Gastroesophageal sphincter (tissue), 4 donors: ENCODE data around the gene MED27. TPM values are rescaled to one million over a fixed set of nuclear protein-coding genes. Genes with fewer than 3 reads are reported as not detected.

Experiments used
- ATAC-seq: fragments of 150-250 bp; one replicate; pipeline ENCODE4 v1.9.1; 2016; ENCODE audit warnings: mild to moderate bottlenecking, moderate library complexity
- H3K27ac ChIP-seq, 4 donors: fragments of 200-600 bp; sonication (generic) in 3 of 4; 1 replicate in 3 of 4; 2 replicates in 1 of 4; pipeline ENCODE4 v1.5.1; 2016 to 2019
- H3K27me3 ChIP-seq: fragments of 200-600 bp; sonication (generic); one replicate; pipeline ENCODE4 v1.5.1; 2019
- H3K36me3 ChIP-seq, 2 donors: fragments of 200-600 bp; sonication (generic); one replicate each; pipeline ENCODE4 v1.5.1; 2019; ENCODE audit warnings: control low read depth in 1 of 2
- H3K4me1 ChIP-seq, 3 donors: fragments of 200-600 bp; sonication (generic); 1 replicate in 2 of 3; 2 replicates in 1 of 3; pipeline ENCODE4 v1.5.1; 2016 to 2019; ENCODE audit warnings: control low read depth in 2 of 3
- H3K4me3 ChIP-seq, 2 donors: fragments of 200-600 bp; sonication (generic); one replicate each; pipeline ENCODE4 v1.5.1; 2019; ENCODE audit warnings: mild to moderate bottlenecking in 1 of 2, moderate library complexity in 1 of 2
- H3K9me3 ChIP-seq, 3 donors: fragments of 200-600 bp; sonication (generic); one replicate each; pipeline ENCODE4 v1.5.1; 2017 to 2019; ENCODE audit warnings: control low read depth in 2 of 3
- EP300 ChIP-seq: sonication (generic); formaldehyde crosslinking; IDR thresholded peaks from one replicate; pipeline ENCODE4 v1.6.1; 2017; ENCODE audit warnings: antibody characterized with exemption, mild to moderate bottlenecking
- POLR2A ChIP-seq, 2 donors: fragments of 450-650 bp; IDR thresholded peaks; one replicate each; pipeline ENCODE4 v1.6.1; 2017; ENCODE audit warnings: antibody characterized with exemption in 2 of 2, mild to moderate bottlenecking in 2 of 2, moderate library complexity in 1 of 2
- POLR2AphosphoS5 ChIP-seq: sonication (generic); formaldehyde crosslinking; IDR thresholded peaks from one replicate; pipeline ENCODE4 v1.6.1; 2017; ENCODE audit warnings: antibody characterized with exemption
- WGBS, 2 donors: methylation state at CpG; one replicate each; pipeline ENCODE4 v1.1.5; 2018; ENCODE audit warnings: low coverage in 1 of 2; 5-methylcytosine and 5-hydroxymethylcytosine counted together
- total RNA-seq, 4 donors: library from RNA; depleted of rRNA; stranded (reverse); fragments of >200 nt; gene quantifications; one replicate each; pipeline ENCODE4 v1.1.0, GENCODE V29; 2016
- TF ChIP-seq, protein P1 (sequence below), 4 experiments: fragments of 200-600 bp in 2 of 4; fragments of 450-650 bp in 2 of 4; sonication (generic) in 1 of 4; IDR thresholded peaks; one replicate each; pipeline ENCODE4 v1.5.1; 2017 to 2019; ENCODE audit warnings: antibody characterized with exemption in 4 of 4, mild to moderate bottlenecking in 2 of 4, moderate library complexity in 2 of 4

Gene MED27
- total RNA-seq, 4 donors from 2014 or later: 13.2 to 21.0 (median 13.9) TPM

DNA sequence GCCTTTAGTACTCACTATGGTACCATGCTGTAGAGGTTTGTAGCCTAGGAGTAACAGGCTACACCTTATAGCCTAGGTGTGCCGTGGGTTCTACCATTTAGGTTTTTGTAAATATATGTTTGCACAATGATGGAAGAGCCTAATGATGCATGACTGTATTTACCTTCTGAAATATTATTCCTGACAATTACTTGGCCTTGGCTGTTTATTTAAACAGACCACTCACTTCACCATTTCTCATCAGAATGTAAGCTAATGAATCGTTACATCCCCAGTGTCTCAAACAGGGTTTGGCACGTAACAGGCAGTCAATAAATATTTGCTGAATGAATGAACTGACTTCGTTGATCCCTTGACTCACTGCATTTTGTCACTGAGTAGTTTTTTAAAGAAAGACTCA, 93.1 kb downstream of the MED27 start:
- no peaks in the 10 kb centered on the region for H3K9me3 ChIP-seq
- no peaks in the 10 kb centered on the region for H3K27me3 ChIP-seq
- ATAC-seq: no peak
- H3K4me3 ChIP-seq: no peak overlapping the region
- no peaks in the 10 kb centered on the region for H3K36me3 ChIP-seq
- WGBS, 2 donors: 74 to 78% methylated on average over 2 to 4 of the region's 4 CpGs
- TF ChIP-seq, protein P1, sequence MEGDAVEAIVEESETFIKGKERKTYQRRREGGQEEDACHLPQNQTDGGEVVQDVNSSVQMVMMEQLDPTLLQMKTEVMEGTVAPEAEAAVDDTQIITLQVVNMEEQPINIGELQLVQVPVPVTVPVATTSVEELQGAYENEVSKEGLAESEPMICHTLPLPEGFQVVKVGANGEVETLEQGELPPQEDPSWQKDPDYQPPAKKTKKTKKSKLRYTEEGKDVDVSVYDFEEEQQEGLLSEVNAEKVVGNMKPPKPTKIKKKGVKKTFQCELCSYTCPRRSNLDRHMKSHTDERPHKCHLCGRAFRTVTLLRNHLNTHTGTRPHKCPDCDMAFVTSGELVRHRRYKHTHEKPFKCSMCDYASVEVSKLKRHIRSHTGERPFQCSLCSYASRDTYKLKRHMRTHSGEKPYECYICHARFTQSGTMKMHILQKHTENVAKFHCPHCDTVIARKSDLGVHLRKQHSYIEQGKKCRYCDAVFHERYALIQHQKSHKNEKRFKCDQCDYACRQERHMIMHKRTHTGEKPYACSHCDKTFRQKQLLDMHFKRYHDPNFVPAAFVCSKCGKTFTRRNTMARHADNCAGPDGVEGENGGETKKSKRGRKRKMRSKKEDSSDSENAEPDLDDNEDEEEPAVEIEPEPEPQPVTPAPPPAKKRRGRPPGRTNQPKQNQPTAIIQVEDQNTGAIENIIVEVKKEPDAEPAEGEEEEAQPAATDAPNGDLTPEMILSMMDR (IDR thresholded peaks at IDR 0.05): no peak
- TF ChIP-seq POLR2A (IDR thresholded peaks at IDR 0.05): no peak
- TF ChIP-seq POLR2AphosphoS5: no peak
- no peak for TF ChIP-seq EP300
- H3K27ac ChIP-seq: no peak overlapping the region
- H3K4me1 ChIP-seq: peaks cover 0 to 5% (median 0%) of the 10 kb centered on the region in 3 donors

- WGBS, 2 donors: 90 to 95% methylated on average over 2 to 3 of the region's 3 CpGs
- ATAC-seq: no peak
- Histone ChIP-seq H3K4me3 (no peak overlapping the region), H3K36me3 (no peaks in the 10 kb centered on the region), H3K4me1 (peaks cover 0 to 10% (median 0%) of the 10 kb centered on the region in 3 donors), H3K27me3 (no peaks in the 10 kb centered on the region), H3K27ac (no peak overlapping the region), H3K9me3 (no peaks in the 10 kb centered on the region)
- no peak for TF ChIP-seq POLR2AphosphoS5
- no peak for TF ChIP-seq POLR2A (IDR thresholded peaks at IDR 0.05)
Observed at GRCh38 chr9:131986089-131986488, 93.6 kb downstream of the MED27 start.

GRCh38 chr9:131984564-131984963, 95.1 kb downstream of the MED27 start:
- no peak overlapping the region for H3K27ac ChIP-seq
- H3K9me3 ChIP-seq: no peaks in the 10 kb centered on the region
- H3K4me3 ChIP-seq: no peak overlapping the region
- 100% methylated on average over 1 of the region's 1 CpG for WGBS, 2 donors
- TF ChIP-seq POLR2A (IDR thresholded peaks at IDR 0.05): no peak
- TF ChIP-seq, protein P1 (IDR thresholded peaks at IDR 0.05): no peak
- TF ChIP-seq EP300: no peak
- no peak for TF ChIP-seq POLR2AphosphoS5
- no peak for ATAC-seq
- H3K4me1 ChIP-seq: peaks cover 0 to 19% (median 0%) of the 10 kb centered on the region in 3 donors
- no peaks in the 10 kb centered on the region for H3K27me3 ChIP-seq
- no peaks in the 10 kb centered on the region for H3K36me3 ChIP-seq

DNA sequence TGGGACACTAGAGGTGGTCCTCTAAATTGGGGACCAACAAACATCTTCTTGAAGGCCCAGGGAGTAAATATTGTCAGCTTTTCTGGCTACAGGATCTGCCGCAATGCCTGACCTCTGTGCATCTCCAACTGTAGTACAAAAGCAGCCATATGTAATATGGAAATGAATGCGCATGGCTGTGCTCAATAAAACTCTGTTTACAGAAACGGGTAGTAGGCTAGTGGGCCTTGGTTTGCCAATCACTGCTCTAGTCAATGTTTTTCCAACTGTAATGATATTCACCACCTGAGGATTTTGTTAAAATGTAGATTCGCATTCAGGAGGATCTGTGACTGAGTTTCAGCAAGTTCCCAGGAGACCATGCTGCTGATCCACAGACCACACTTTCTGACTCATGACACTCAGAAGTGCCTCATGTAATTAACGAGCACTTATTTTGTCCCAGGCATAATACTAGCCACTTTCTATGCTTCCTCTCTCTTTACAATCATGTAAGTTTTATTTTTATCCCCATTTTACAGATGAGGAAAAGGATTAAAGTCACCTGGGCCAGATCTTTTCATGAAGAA, 96.9 kb downstream of the MED27 start:
- H3K36me3 ChIP-seq: no peaks in the 10 kb centered on the region

DNA sequence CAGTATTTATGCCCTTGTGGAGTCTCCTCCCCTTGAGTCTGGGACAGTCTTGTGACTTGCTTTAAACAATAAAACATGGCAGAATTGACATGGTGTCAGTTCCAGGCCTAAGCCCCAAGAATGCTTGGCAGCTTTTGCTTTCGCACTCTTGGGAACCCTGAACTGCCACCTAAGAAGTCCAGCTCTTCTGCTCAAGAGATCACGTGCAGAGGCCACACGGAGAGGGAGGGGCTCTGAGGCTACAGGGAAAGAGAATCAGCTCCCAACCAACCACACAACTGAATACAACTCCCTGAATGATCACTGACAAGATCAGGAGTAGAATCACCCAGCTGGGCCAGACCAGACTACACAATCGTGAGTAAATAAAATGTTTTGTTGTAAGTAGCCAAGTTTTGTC, 97.6 kb downstream of the MED27 start:
- no peak overlapping the region for H3K4me3 ChIP-seq
- TF ChIP-seq POLR2AphosphoS5 (no peak), POLR2A (IDR thresholded peaks at IDR 0.05) (no peak), EP300 (no peak)
- TF ChIP-seq, protein P1 (IDR thresholded peaks at IDR 0.05): no peak
- H3K27ac ChIP-seq: no peak overlapping the region
- ATAC-seq: no peak
- H3K27me3 ChIP-seq: no peaks in the 10 kb centered on the region
- H3K9me3 ChIP-seq: no peaks in the 10 kb centered on the region
- no peaks in the 10 kb centered on the region for H3K36me3 ChIP-seq
- peaks cover 0 to 19% (median 0%) of the 10 kb centered on the region in 3 donors for H3K4me1 ChIP-seq
- whole genome bisulfite sequencing, 2 donors: 72 to 81% methylated on average over 2 to 4 of the region's 4 CpGs

More for the DNA sequence above, 96.9 kb downstream of the MED27 start:
- ATAC-seq: no peak
- Histone ChIP-seq H3K4me3 (no peak overlapping the region), H3K4me1 (peaks cover 0 to 19% (median 0%) of the 10 kb centered on the region in 3 donors), H3K27ac (no peak overlapping the region), H3K9me3 (no peaks in the 10 kb centered on the region), H3K27me3 (no peaks in the 10 kb centered on the region)
- WGBS, 2 donors: 77 to 80% methylated on average over 5 of the region's 5 CpGs
- TF ChIP-seq, protein P1 (IDR thresholded peaks at IDR 0.05): no peak
- TF ChIP-seq POLR2A (IDR thresholded peaks at IDR 0.05): no peak
- TF ChIP-seq EP300: no peak
- no peak for TF ChIP-seq POLR2AphosphoS5
